Uterus (tissue), 4 donors: ENCODE measurements around the gene DHX9. TPM values are rescaled to one million over a fixed set of nuclear protein-coding genes. Genes with fewer than 3 reads are reported as not detected.

Source experiments
- DNase-seq, 2 donors: peaks; one replicate each; pipeline ENCODE4 v3.0.0-alpha.2; 2019 to 2020
- H3K27ac ChIP-seq, 2 donors: fragments of 200-600 bp; sonication (generic); 1 replicate in 1 of 2; 2 replicates in 1 of 2; pipeline ENCODE4 v1.5.1; 2016 to 2018
- H3K27me3 ChIP-seq, 2 donors: fragments of 200-600 bp; sonication (generic); one replicate each; pipeline ENCODE4 v1.5.1; 2018 to 2019; ENCODE audit warnings: control low read depth in 1 of 2
- H3K36me3 ChIP-seq, 2 donors: fragments of 200-600 bp; sonication (generic); one replicate each; pipeline ENCODE4 v1.5.1; 2019; ENCODE audit warnings: control low read depth in 1 of 2
- H3K4me1 ChIP-seq, 2 donors: fragments of 200-600 bp; sonication (generic); one replicate each; pipeline ENCODE4 v1.5.1; 2018 to 2019; ENCODE audit warnings: control low read depth in 1 of 2
- H3K4me3 ChIP-seq, 2 donors: fragments of 200-600 bp; sonication (generic); 1 replicate in 1 of 2; 2 replicates in 1 of 2; pipeline ENCODE4 v1.5.1; 2018 to 2019; ENCODE audit warnings: mild to moderate bottlenecking in 1 of 2
- H3K9me3 ChIP-seq, 2 donors: fragments of 200-600 bp; sonication (generic); one replicate each; pipeline ENCODE4 v1.5.1; 2019; ENCODE audit warnings: control low read depth in 1 of 2
- POLR2A ChIP-seq, 2 donors: fragments of 450-650 bp; IDR thresholded peaks; one replicate each; pipeline ENCODE4 v1.6.1; 2016; ENCODE audit warnings: antibody characterized with exemption in 2 of 2, mild to moderate bottlenecking in 1 of 2, moderate library complexity in 1 of 2
- intact Hi-C: fragments of 100-400 bp; cut with DNase I; formaldehyde crosslinking; loops from one replicate; pipeline ENCODE4 v1.15.1; 2023; ENCODE audit warnings: low total_unique reads
- total RNA-seq, 4 donors: library from RNA; depleted of rRNA in 3 of 4; stranded (reverse); fragments of >200 nt in 3 of 4; gene quantifications; one replicate each; pipeline versions ENCODE4 v1.1.0 to v1.2.4, GENCODE V29; 2014 to 2023
- TF ChIP-seq, protein P1 (sequence below), 4 experiments: fragments of 200-600 bp in 2 of 4; fragments of 450-650 bp in 2 of 4; sonication (generic) in 2 of 4; IDR thresholded peaks; one replicate each; pipeline ENCODE4 v1.5.1; 2016 to 2019; ENCODE audit warnings: antibody characterized with exemption in 4 of 4, mild to moderate bottlenecking in 2 of 4, moderate library complexity in 1 of 4
- donor health status: DM: yes; HTN: yes; CAD: no.

Gene DHX9
- total RNA-seq, 4 donors from 2014 or later, result 70.0 to 227 (median 151) TPM

DNA sequence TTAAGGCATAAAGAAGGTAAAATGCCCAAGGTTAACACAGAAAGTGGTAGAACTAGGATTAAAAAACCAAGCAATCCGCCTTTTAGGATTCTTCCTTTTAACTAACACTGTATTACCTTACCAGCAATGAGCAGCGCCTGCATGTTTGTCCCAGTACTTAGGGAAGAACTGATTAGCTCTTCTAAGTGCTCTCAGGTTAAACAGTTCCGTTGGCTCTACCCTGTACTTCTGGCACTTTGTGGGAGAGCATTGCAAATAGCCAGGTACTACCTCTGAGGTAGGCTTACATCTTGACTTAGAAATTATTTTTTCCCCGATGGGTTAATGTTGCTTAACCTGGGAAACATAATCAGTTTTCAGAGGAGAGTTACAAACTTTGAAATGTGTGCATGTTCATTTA lies 21.5 kb downstream of the DHX9 start:
- Histone ChIP-seq H3K36me3 (no peaks in the 10 kb centered on the region), H3K27ac (no peak overlapping the region), H3K4me1 (no peaks in the 10 kb centered on the region), H3K27me3 (no peaks in the 10 kb centered on the region), H3K4me3 (no peak overlapping the region), H3K9me3 (no peaks in the 10 kb centered on the region)
- intact Hi-C loops, result no loop called here
- DNase-seq, result no peak
- TF ChIP-seq, protein P1, sequence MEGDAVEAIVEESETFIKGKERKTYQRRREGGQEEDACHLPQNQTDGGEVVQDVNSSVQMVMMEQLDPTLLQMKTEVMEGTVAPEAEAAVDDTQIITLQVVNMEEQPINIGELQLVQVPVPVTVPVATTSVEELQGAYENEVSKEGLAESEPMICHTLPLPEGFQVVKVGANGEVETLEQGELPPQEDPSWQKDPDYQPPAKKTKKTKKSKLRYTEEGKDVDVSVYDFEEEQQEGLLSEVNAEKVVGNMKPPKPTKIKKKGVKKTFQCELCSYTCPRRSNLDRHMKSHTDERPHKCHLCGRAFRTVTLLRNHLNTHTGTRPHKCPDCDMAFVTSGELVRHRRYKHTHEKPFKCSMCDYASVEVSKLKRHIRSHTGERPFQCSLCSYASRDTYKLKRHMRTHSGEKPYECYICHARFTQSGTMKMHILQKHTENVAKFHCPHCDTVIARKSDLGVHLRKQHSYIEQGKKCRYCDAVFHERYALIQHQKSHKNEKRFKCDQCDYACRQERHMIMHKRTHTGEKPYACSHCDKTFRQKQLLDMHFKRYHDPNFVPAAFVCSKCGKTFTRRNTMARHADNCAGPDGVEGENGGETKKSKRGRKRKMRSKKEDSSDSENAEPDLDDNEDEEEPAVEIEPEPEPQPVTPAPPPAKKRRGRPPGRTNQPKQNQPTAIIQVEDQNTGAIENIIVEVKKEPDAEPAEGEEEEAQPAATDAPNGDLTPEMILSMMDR (IDR thresholded peaks at IDR 0.05), result no peak
- no peak for TF ChIP-seq POLR2A (IDR thresholded peaks at IDR 0.05)

DNA sequence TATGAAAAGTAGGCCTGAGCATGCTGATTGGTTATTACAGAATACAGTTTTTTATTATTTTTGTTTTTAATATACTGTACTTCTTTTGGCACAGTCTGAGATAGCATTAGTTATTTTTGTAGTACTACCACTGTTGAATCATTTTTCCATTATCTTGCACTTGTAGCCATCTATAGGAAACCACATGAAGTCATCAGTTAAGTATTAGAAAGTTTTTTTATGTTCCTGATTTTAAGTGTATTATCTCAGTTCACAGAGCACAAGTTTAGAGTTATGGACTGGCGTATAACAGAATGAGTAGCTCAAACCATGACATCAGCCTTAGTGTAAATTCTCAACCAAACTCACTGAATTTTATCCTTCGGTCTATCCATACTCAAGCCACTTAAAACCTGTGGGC lies 22.8 kb downstream of the DHX9 start:
- Histone ChIP-seq H3K9me3 (no peaks in the 10 kb centered on the region), H3K27ac (no peak overlapping the region), H3K27me3 (no peaks in the 10 kb centered on the region), H3K4me1 (no peaks in the 10 kb centered on the region), H3K4me3 (no peak overlapping the region), H3K36me3 (no peaks in the 10 kb centered on the region)
- intact Hi-C loops, result no loop called here
- no peak for DNase-seq
- TF ChIP-seq, protein P1 (IDR thresholded peaks at IDR 0.05), result no peak
- no peak for TF ChIP-seq POLR2A (IDR thresholded peaks at IDR 0.05)

GRCh38 chr1:182862827-182863226 lies 23.7 kb downstream of the DHX9 start:
- no peak for DNase-seq
- intact Hi-C loops, result no loop called here
- no peaks in the 10 kb centered on the region for H3K9me3 ChIP-seq
- H3K4me1 ChIP-seq, result no peaks in the 10 kb centered on the region
- no peaks in the 10 kb centered on the region for H3K36me3 ChIP-seq
- TF ChIP-seq, protein P1 (IDR thresholded peaks at IDR 0.05), result no peak
- no peak for TF ChIP-seq POLR2A (IDR thresholded peaks at IDR 0.05)
- H3K27me3 ChIP-seq, result no peaks in the 10 kb centered on the region
- H3K27ac ChIP-seq, result no peak overlapping the region
- no peak overlapping the region for H3K4me3 ChIP-seq

- Histone ChIP-seq H3K4me3 (no peak overlapping the region), H3K36me3 (no peaks in the 10 kb centered on the region), H3K9me3 (no peaks in the 10 kb centered on the region), H3K4me1 (no peaks in the 10 kb centered on the region), H3K27me3 (no peaks in the 10 kb centered on the region), H3K27ac (no peak overlapping the region)
- intact Hi-C loops, result no loop called here
- DNase-seq, result no peak
- TF ChIP-seq POLR2A (IDR thresholded peaks at IDR 0.05), result no peak
- TF ChIP-seq, protein P1 (IDR thresholded peaks at IDR 0.05), result no peak
Measured at GRCh38 chr1:182863940-182864339, 24.8 kb downstream of the DHX9 start.

- intact Hi-C loops, result no loop called here
- no peaks in the 10 kb centered on the region for H3K4me1 ChIP-seq
- H3K27ac ChIP-seq, result no peak overlapping the region
- no peaks in the 10 kb centered on the region for H3K27me3 ChIP-seq
- no peak overlapping the region for H3K4me3 ChIP-seq
- no peaks in the 10 kb centered on the region for H3K36me3 ChIP-seq
- TF ChIP-seq, protein P1 (IDR thresholded peaks at IDR 0.05), result no peak
- TF ChIP-seq POLR2A (IDR thresholded peaks at IDR 0.05), result no peak
- H3K9me3 ChIP-seq, result no peaks in the 10 kb centered on the region
- no peak for DNase-seq
Measured at GRCh38 chr1:182867861-182868260, 28.7 kb downstream of the DHX9 start.
